IMR-90 (cell line): ENCODE data around the gene LRP11. TPM values are rescaled to one million over a fixed set of nuclear protein-coding genes. Genes with fewer than 3 reads are reported as not detected.

Experiments used
- ATAC-seq: fragments of 200-7000 bp; cut with Tn5 transposase; 2 replicates; pipeline ENCODE4 v1.9.1; 2020; ENCODE audit warnings: low read depth, mild to moderate bottlenecking, moderate library complexity
- BruUV-seq: library from RNA; stranded (reverse); fragments of 400-500 nt; replicated peaks from 2 replicates; lab custom pipeline; 2021; lab: Mats Ljungman, UMichigan
- CTCF ChIA-PET: fragments of 300-600 bp; formaldehyde crosslinking; extraction: SDS; loops from one replicate; lab custom pipeline; 2021; ENCODE audit warnings: antibody characterized with exemption; lab: Yijun Ruan, JAX
- POLR2A ChIA-PET: fragments of 300-600 bp; sonication (Branson Sonifier 250); formaldehyde crosslinking; loops from one replicate; lab custom pipeline; 2022; ENCODE audit warnings: antibody characterized with exemption; ENCODE audit not compliant: unreplicated experiment; lab: Charles Lee
- DNase-seq: peaks from one replicate; pipeline ENCODE4 v3.0.0; 2013
- H2AFZ ChIP-seq: replicated peaks from 2 replicates; pipeline ENCODE3; 2013; ENCODE audit warnings: low read length, mild to moderate bottlenecking; ENCODE audit not compliant: poor library complexity
- H2AK5ac ChIP-seq: 2 replicates; pipeline ENCODE4 v1.6.1; 2013; ENCODE audit warnings: low read depth, low read length, inconsistent platforms
- H2AK9ac ChIP-seq: replicated peaks from 2 replicates; pipeline ENCODE3; 2013; ENCODE audit warnings: mild to moderate bottlenecking, low read depth, low read length, moderate library complexity; ENCODE audit not compliant: poor library complexity
- H2BK120ac ChIP-seq: 2 replicates; pipeline ENCODE4 v1.6.1; 2013; ENCODE audit warnings: low read depth, low read length, inconsistent platforms
- H2BK15ac ChIP-seq: 3 replicates; pipeline ENCODE4 v1.6.1; 2013; ENCODE audit warnings: low read depth, low read length, inconsistent platforms
- H2BK20ac ChIP-seq: 2 replicates; pipeline ENCODE4 v1.6.1; 2013; ENCODE audit warnings: low read depth, mild to moderate bottlenecking, inconsistent platforms, low read length, moderate library complexity
- H2BK5ac ChIP-seq: 2 replicates; pipeline ENCODE4 v1.6.1; 2013; ENCODE audit warnings: mild to moderate bottlenecking, low read depth, low read length, inconsistent platforms; ENCODE audit not compliant: poor library complexity, severe bottlenecking
- H3K14ac ChIP-seq: replicated peaks from 2 replicates; pipeline ENCODE4 v1.6.1; 2013; ENCODE audit warnings: low read depth, low read length, inconsistent platforms
- H3K18ac ChIP-seq: 2 replicates; pipeline ENCODE4 v1.6.1; 2013; ENCODE audit warnings: low read depth, low read length, control low read depth
- H3K23ac ChIP-seq: 2 replicates; pipeline ENCODE4 v1.6.1; 2013; ENCODE audit warnings: low read depth, low read length, inconsistent platforms
- H3K27ac ChIP-seq: 2 replicates; pipeline ENCODE4 v1.5.1; 2013; ENCODE audit warnings: mild to moderate bottlenecking, control low read depth, low read length; ENCODE audit not compliant: insufficient read depth
- H3K27me3 ChIP-seq: 2 replicates; pipeline ENCODE4 v1.6.1; 2013; ENCODE audit warnings: low read length; ENCODE audit not compliant: control insufficient read depth, insufficient read depth
- H3K36me3 ChIP-seq: 2 replicates; pipeline ENCODE4 v1.6.1; 2013; ENCODE audit warnings: low read length, mixed read lengths; ENCODE audit not compliant: control insufficient read depth, insufficient read depth
- H3K4ac ChIP-seq: 2 replicates; pipeline ENCODE4 v1.6.1; 2013; ENCODE audit warnings: low read depth, low read length, inconsistent platforms
- H3K4me1 ChIP-seq: 2 replicates; pipeline ENCODE4 v1.6.1; 2013; ENCODE audit warnings: low read length, mixed read lengths; ENCODE audit not compliant: control insufficient read depth, insufficient read depth
- H3K4me2 ChIP-seq: 2 replicates; pipeline ENCODE4 v1.6.1; 2013; ENCODE audit warnings: low read depth, mild to moderate bottlenecking, control low read depth, low read length, moderate library complexity
- H3K4me3 ChIP-seq: 2 replicates; pipeline ENCODE4 v1.5.1; 2013; ENCODE audit warnings: low read depth, mild to moderate bottlenecking, control low read depth, low read length, moderate library complexity; ENCODE audit not compliant: insufficient read depth
- H3K56ac ChIP-seq: 2 replicates; pipeline ENCODE4 v1.6.1; 2013; ENCODE audit warnings: low read length, inconsistent platforms; ENCODE audit not compliant: insufficient read depth; ENCODE audit errors: extremely low read depth
- H3K79me1 ChIP-seq, 2 experiments: 2 replicates each; pipeline ENCODE4 v1.6.1; 2013; ENCODE audit warnings: low read length in 2 of 2, inconsistent platforms in 1 of 2, low read depth in 1 of 2
- H3K9ac ChIP-seq: 2 replicates; pipeline ENCODE4 v1.6.1; 2013; ENCODE audit warnings: low read depth, low read length, control low read depth
- H3K9me1 ChIP-seq: 2 replicates; pipeline ENCODE4 v1.6.1; 2013; ENCODE audit warnings: low read length, inconsistent platforms; ENCODE audit not compliant: insufficient read depth
- H3K9me3 ChIP-seq: 2 replicates; pipeline ENCODE4 v1.6.1; 2013; ENCODE audit warnings: low read length; ENCODE audit not compliant: control insufficient read depth, insufficient read depth
- H4K20me1 ChIP-seq: 2 replicates; pipeline ENCODE4 v1.6.1; 2013; ENCODE audit warnings: low read length, inconsistent platforms; ENCODE audit not compliant: insufficient read depth
- H4K5ac ChIP-seq: 2 replicates; pipeline ENCODE4 v1.6.1; 2013; ENCODE audit warnings: mild to moderate bottlenecking, low read depth, low read length, control low read depth
- H4K8ac ChIP-seq, 2 experiments: 2 replicates each; pipeline ENCODE4 v1.6.1; 2013; ENCODE audit warnings: low read depth in 2 of 2, low read length in 2 of 2, control low read depth in 1 of 2, inconsistent platforms in 1 of 2
- H4K91ac ChIP-seq: 2 replicates; pipeline ENCODE4 v1.6.1; 2013; ENCODE audit warnings: low read depth, low read length, inconsistent platforms; ENCODE audit not compliant: insufficient read depth
- BHLHE40 ChIP-seq: fragments of 150-350 bp; IDR thresholded peaks from 2 replicates; pipeline ENCODE4 v1.6.1; 2016; ENCODE audit warnings: mild to moderate bottlenecking, low read depth, low read length
- CEBPB ChIP-seq: IDR thresholded peaks from 2 replicates; pipeline ENCODE4 v1.6.1; 2012; ENCODE audit warnings: low read depth, low read length, improper control_type of control experiment
- CHD1 ChIP-seq: IDR thresholded peaks from 2 replicates; pipeline ENCODE4 v1.6.1; 2012; ENCODE audit warnings: low read depth, low read length, improper control_type of control experiment
- CTCF ChIP-seq: conservative IDR thresholded peaks from 2 replicates; pipeline ENCODE4 v1.5.1; 2012; ENCODE audit warnings: mild to moderate bottlenecking, low read depth, low read length, improper control_type of control experiment
- FOS ChIP-seq: fragments of 150-350 bp; IDR thresholded peaks from 2 replicates; pipeline ENCODE4 v1.6.1; 2016; ENCODE audit warnings: low read depth, low read length
- MAFK ChIP-seq: IDR thresholded peaks from 2 replicates; pipeline ENCODE4 v1.6.1; 2012; ENCODE audit warnings: low read depth, low read length, improper control_type of control experiment
- MXI1 ChIP-seq: IDR thresholded peaks from 2 replicates; pipeline ENCODE4 v1.6.1; 2012; ENCODE audit warnings: low read depth, mild to moderate bottlenecking, low read length, moderate library complexity, borderline replicate concordance
- NFE2L2 ChIP-seq: fragments of 150-350 bp; IDR thresholded peaks from 2 replicates; pipeline ENCODE4 v1.6.1; 2016; ENCODE audit warnings: low read depth, mild to moderate bottlenecking, low read length
- POLR2A ChIP-seq: IDR thresholded peaks from 2 replicates; pipeline ENCODE4 v1.6.1; 2012; ENCODE audit warnings: mild to moderate bottlenecking, low read depth, low read length
- RAD21 ChIP-seq: IDR thresholded peaks from 2 replicates; pipeline ENCODE4 v1.6.1; 2012; ENCODE audit warnings: low read length, improper control_type of control experiment
- RCOR1 ChIP-seq: IDR thresholded peaks from 2 replicates; pipeline ENCODE4 v1.6.1; 2012; ENCODE audit warnings: mild to moderate bottlenecking, low read length, improper control_type of control experiment; ENCODE audit not compliant: insufficient replicate concordance
- RFX5 ChIP-seq: IDR thresholded peaks from 2 replicates; pipeline ENCODE4 v1.8.0; 2012; ENCODE audit warnings: low read depth, mild to moderate bottlenecking, low read length, moderate library complexity
- SMC3 ChIP-seq: fragments of 150-350 bp; IDR thresholded peaks from 2 replicates; pipeline ENCODE4 v1.6.1; 2016; ENCODE audit warnings: low read depth, mild to moderate bottlenecking, antibody characterized with exemption, low read length, moderate library complexity
- USF2 ChIP-seq: fragments of 150-350 bp; IDR thresholded peaks from 2 replicates; pipeline ENCODE4 v1.6.1; 2017; ENCODE audit warnings: mild to moderate bottlenecking, antibody characterized with exemption, low read length, low read depth
- WGBS, 2 experiments: methylation state at CpG; one replicate each; pipeline versions ENCODE4 v1.1.5 to v1.1.7; 2013; ENCODE audit warnings: missing lambda C conversion rate in 2 of 2; ENCODE audit not compliant: insufficient read length in 1 of 2; ENCODE audit errors: extremely low coverage in 2 of 2; 5-methylcytosine and 5-hydroxymethylcytosine counted together
- dilution Hi-C: fragments of 300-500 bp; cut with HindIII; formaldehyde crosslinking; loops from one replicate; pipeline ENCODE4 v1.14.3; 2018; ENCODE audit warnings: low sequenced_read_pairs; ENCODE audit not compliant: unreplicated experiment
- in situ Hi-C: fragments of 300-500 bp; cut with MboI; formaldehyde crosslinking; loops from 3 replicates; pipeline ENCODE4 v1.14.3; 2019; ENCODE audit warnings: low sequenced_read_pairs, inconsistent platforms, mixed read lengths
- intact Hi-C: fragments of 100-400 bp; cut with micrococcal nuclease; formaldehyde crosslinking; loops from 2 replicates; pipeline ENCODE4 v1.10.0; 2022
- polyA plus RNA-seq, 3 experiments: library from polyadenylated mRNA; depleted of rRNA; stranded (reverse); fragments of >200 nt; gene quantifications; 2 replicates each; pipeline ENCODE4 v1.2.3, GENCODE V29; 2012; ENCODE audit warnings: low replicate concordance in 1 of 3
- total RNA-seq: library from RNA; depleted of rRNA; stranded (reverse); fragments of >200 nt; gene quantifications from 2 replicates; pipeline ENCODE4 v1.2.3, GENCODE V29; 2012

The LRP11 gene
- total and polyA plus RNA-seq, 2 of the 4 experiments (the other 2 are of a cell fraction), result 48.8 to 63.8 TPM

GRCh38 chr6:149815788-149816187, 48.4 kb downstream of the LRP11 start:
- Histone ChIP-seq H3K36me3 (peaks cover 6% of the 10 kb centered on the region), H3K14ac (no peak overlapping the region), H2BK20ac (no peak overlapping the region), H3K4me3 (no peak overlapping the region), H3K79me1 (no peaks in the 10 kb centered on the region; a peak in 2 of 4 replicates), H4K5ac (no peak overlapping the region), H3K18ac (no peak overlapping the region), H3K27me3 (no peaks in the 10 kb centered on the region), H3K56ac (no peak overlapping the region), H2BK120ac (no peak overlapping the region), H3K4me2 (no peak overlapping the region), H2AK9ac (no peak overlapping the region), H3K9me3 (no peaks in the 10 kb centered on the region), H4K8ac (no peak overlapping the region; a peak in 1 of 4 replicates), H3K9ac (no peak overlapping the region), H3K9me1 (peaks cover 5% of the 10 kb centered on the region; the same call in 1 of the 2 replicates), H2AFZ (no peak overlapping the region), H3K23ac (no peak overlapping the region), H3K27ac (no peak overlapping the region), H2AK5ac (no peak overlapping the region), H2BK5ac (no peak overlapping the region), H3K4ac (no peak overlapping the region), H2BK15ac (no peak overlapping the region), H4K91ac (no peak overlapping the region), H3K4me1 (no peaks in the 10 kb centered on the region), H4K20me1 (no peaks in the 10 kb centered on the region)
- ATAC-seq (no peak), DNase-seq (no peak)
- ChIA-PET POLR2A (interaction anchor here (0.6 kb wide), 1 partner anchor 54 kb away, joined by 6 read pairs; no protein-coding TSS in a partner anchor), CTCF (no interaction called here)
- intact Hi-C loops (no loop called here), dilution Hi-C loops (no loop called here), in situ Hi-C loops (no loop called here)
- WGBS, 2 experiments, result no CpG with 5 or more reads among the region's 4 CpGs
- TF ChIP-seq MXI1 (no peak), RFX5 (no peak), BHLHE40 (no peak), RCOR1 (no peak), FOS (no peak), MAFK (no peak), RAD21 (no peak), CTCF (no peak), POLR2A (no peak), USF2 (no peak), SMC3 (no peak), NFE2L2 (no peak), CEBPB (no peak), CHD1 (no peak)
- BruUV-seq, result no TSS peak
